Fibroblast of upper back skin (primary cell): Measurements from ENCODE around the gene CLPTM1.
"Not testable (repeated sequence)": the region's sequence is repeated elsewhere in the genome, so short reads cannot be mapped to it uniquely, and the experiment has no call there.

ENCODE experiments used
- DNase-seq: peaks from one replicate; pipeline ENCODE4 v3.0.0-alpha.2; 2013

CLPTM1 gene

DNA sequence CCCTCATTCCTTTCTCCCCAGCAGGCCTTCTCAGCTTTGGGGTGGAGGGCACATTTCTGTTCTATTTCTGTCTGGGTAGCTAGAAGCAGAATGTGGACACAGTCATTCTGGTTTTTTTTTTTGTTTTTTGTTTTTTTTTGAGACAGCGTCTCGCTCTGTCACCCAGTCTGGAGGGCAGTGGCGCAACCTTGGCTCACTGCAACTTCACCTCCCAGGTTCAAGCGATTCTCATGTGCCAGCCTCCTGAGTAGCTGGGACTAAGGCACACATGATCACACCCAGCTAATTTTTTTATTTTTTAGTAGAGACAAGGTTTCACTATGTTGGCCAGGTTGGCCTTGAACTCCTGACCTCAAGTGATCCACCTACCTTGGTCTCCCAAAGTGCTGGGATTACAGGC, 20.3 kb downstream of the CLPTM1 start:
- DNase-seq: no peak

DNA sequence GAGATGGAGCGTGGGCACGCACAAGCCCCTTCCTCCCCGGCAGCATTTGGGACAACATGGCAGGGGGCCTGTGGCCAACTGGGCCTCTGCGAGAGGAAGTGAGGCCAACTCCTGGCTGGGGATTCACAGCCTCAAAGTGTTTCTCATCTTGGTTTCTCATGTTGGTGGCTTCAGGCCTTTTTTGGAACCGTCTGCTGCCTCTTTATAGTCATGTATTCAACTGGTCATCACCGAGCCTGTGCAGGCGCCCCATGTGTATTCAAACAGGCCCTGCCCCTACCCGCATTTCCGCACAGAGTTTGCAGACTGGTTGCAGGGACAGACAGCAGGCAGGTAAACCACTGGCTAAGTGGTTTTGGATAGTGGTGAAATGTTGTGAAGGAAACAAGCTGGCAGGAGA, 28.8 kb downstream of the CLPTM1 start:
- DNase-seq: no peak

DNA sequence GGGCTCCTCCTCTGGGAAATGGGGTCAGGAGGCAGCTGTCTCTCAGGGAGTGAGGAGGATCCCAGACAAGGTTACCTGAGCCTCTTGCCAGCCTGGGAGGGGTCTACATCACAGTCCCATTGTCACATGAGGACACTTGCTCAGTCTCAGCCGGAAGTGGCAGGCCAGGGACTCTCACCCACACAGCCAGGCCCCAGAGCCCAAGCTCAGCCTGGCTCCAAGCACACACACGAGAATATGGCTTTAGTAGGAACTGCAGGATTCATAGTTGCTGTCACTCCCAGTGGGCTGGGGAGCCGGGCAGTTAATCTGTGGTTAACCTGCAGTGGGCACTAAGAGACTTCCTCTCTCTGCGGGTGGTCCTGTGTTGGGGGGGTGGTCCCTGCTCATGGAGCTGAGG, 30.3 kb downstream of the CLPTM1 start:
- no peak for DNase-seq

DNA sequence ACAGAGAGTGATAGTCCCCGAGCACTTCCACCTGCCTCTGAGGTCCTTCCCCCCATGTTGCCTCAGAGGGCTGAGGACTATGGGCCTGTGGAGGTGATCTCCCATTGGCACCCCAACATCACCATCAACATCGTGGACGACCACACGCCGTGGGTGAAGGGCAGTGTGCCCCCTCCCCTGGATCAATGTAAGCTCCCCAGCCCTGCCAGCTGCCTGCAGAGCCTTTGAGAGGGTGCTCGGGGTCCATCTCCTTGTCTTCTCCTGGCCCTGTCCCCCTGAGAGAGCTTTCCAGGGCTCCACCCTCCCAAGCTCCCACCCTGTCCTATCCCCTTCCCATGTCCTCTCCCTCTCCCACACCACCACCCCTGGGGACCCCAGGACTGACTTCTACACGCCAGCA, 31.2 kb downstream of the CLPTM1 start:
- DNase-seq: no peak

DNA sequence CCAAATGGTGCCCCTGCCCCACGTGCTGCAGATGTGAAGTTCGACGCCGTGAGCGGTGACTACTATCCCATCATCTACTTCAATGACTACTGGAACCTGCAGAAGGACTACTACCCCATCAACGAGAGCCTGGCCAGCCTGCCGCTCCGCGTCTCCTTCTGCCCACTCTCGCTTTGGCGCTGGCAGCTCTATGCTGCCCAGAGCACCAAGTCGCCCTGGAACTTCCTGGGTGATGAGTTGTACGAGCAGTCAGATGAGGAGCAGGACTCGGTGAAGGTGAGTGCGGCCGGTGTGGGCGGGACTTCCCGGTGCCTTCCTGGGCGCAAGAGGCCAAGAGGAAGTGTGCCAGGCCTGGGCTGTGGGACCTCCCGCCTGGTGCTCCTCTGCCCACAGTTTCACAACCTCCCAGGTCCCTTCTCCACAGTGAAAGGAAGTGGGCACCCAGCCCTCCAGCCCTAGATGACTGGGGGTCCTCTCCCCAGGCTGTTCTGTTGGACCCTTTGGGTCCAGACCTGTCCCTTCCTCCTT, 32.0 kb downstream of the CLPTM1 start:
- DNase-seq: no peak

DNA sequence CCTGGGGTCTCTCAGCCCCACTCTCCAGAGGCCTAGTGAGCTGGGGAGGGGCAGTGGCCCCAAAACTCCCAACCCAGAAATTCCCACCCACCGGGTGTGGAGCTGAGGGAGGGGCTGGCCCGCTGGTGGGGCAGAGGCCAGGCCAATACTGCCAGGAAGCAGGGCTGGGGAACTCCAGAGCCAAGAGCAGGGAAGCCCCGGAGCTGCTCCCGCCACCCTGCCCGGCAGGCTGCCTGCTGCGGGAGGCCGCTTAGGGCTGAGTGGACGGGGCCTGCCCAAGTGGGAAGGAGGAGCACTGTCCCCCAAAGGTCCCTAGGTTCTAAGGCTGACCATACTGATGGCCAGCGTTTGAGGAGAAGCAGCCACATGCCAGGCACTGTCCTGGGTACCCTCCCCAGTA, 33.1 kb downstream of the CLPTM1 start:
- DNase-seq: no peak

DNA sequence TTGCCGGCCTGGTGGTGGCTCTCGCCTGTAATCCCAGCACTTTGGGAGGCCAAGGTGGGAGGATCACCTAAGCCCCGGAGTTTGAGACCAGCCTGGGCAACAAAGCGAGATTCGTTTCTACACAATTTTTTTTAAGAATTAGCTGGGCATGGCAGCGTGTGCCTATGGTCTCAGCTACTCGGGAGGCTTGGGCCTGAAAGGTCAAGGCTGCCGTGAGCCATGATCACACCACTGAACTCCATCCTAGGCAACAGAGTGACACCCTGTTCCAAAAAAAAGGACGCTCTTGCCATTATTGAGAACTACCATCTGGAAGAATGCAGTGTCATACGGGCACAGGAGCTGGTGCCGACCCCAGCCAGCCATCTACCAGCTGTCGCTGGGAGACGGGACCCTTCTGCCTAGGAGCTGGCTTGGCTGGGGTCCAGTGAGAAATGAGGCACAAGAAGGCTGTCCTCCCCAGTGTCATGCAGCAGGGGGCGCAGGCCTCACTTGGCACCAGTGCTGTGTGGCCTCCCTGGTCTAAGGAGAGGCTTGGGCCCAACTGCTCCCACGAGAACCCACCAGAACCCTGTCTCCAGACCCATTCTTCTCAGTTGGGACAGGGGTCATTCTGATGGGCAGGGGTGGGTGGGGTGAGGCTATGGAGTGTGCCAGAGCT, 33.8 kb downstream of the CLPTM1 start:
- DNase-seq: peak; percentile 51

DNA sequence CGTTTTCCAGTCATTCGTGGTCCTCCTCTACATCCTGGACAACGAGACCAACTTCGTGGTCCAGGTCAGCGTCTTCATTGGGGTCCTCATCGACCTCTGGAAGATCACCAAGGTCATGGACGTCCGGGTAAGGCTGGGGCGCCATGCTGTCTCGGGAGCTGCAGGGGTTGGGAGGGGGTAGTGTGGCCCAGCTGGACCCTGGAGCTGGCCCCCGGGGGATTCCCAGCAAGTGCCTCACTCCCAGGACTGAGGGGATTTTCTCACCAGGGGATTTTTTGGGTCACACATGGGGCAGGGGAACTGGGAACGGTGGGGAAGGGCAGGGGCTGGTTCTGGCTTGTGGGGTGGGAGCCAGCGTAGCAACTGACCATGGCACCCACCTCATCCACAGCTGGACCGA, 35.3 kb downstream of the CLPTM1 start:
- DNase-seq: no peak

DNA sequence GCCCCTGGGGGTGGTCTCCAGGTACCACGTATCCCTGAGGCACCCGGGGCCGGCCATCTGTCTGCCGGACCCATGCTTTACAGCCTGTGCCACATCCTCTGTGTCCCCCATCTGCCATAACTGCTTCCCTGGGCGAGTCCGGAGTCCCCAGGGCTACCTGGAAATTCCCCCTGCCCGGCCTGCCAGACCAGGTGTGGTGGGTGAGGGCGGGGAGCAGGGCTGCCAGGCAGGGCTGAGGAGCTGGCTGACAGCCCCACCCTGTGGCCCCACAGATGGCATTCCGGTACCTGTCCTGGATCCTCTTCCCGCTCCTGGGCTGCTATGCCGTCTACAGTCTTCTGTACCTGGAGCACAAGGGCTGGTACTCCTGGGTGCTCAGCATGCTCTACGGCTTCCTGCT, 35.8 kb downstream of the CLPTM1 start:
- DNase-seq: no peak

DNA sequence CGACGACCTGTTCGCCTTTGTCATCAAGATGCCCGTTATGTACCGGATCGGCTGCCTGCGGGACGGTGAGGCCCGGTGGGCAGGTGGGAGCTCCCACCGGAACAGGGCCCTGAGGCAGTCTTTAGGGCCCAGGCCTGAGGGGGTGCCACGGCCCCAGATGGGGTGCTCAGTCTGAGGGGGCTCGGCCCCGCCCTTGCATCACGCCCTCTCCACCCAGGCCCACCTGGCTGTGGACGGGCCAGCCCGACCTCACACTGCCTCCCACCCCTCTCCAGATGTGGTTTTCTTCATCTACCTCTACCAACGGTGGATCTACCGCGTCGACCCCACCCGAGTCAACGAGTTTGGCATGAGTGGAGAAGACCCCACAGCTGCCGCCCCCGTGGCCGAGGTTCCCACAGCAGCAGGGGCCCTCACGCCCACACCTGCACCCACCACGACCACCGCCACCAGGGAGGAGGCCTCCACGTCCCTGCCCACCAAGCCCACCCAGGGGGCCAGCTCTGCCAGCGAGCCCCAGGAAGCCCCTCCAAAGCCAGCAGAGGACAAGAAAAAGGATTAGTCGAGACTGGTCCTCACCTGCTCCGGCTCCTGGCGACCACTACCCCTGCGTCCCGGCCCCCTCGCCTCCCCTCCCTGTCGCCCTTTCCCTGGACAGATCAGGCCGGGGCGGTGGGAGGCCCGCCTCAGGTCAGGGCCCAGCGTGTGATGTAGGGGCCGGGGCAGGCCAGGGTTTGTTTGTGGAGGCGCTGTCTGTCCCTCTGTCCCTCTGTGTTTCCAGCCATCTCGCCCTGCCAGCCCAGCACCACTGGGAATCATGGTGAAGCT, 37.4 kb downstream of the CLPTM1 start:
- DNase-seq: no peak

DNA sequence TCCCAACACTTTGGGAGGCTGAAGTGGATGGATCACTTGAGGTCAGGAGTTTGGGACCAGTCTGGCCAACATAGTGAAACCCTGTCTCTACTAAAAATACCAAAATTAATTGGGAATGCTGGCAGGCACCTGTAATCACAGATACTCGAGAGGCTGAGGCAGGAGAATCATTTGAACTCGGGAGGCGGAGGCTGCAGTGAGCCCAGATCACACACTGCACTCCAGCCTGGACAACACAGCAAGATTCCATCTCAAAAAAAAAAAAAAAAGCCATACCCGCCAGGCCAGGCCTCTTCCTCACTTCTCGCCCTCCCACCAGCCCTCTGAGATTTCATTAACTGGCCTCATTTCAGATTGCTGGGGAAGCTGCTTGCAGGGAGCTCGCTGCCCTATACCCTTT, 38.3 kb downstream of the CLPTM1 start:
- DNase-seq: no peak

DNA sequence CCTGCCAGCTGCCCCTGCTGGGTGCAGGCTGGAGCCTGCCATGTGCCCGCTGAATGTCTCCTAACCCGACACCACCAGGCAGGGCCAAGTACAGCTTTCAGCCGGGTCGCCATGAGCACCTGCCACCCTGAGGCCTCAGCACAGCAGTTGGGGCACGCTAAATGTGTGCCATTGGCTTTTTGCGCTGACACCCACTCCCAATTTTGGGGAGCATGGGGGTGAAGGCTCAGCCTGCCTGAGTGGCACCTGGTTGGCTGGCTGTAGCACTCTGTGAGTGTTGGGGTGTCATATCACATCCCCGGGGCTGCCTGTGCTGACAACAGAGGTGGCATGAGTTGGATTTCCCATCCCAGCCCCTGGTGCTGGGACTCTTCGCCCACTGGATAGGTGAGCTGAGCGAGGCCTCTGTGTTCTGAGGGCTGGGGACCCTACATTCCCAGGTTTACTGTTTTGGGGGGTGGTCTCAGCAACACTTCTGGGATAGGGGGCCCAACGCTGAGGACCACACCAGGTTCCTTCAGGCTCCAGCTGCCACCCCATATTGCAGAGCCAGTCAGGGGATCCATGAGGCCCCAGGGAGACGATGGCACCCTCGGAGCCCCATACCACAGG, 38.9 kb downstream of the CLPTM1 start:
- DNase-seq: no peak

DNA sequence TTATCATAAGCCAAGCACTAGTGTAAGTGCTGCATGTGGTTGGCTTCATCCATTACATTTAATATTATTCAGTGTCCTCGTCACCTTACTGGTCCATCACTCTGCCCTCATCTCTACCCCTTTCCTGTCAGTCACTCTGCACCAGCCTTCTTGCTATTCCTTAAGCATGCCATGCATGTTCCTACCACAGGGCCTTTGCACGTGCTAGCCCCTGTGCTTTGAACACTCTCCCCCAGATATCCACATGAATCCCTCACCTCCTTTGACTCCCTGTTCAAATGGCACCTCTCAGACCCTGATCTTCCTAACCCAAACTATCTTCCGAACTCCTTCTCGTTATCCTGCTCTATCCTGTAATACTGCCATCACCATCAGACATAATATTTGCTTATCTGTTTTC, 42.8 kb downstream of the CLPTM1 start:
- DNase-seq: no peak

DNA sequence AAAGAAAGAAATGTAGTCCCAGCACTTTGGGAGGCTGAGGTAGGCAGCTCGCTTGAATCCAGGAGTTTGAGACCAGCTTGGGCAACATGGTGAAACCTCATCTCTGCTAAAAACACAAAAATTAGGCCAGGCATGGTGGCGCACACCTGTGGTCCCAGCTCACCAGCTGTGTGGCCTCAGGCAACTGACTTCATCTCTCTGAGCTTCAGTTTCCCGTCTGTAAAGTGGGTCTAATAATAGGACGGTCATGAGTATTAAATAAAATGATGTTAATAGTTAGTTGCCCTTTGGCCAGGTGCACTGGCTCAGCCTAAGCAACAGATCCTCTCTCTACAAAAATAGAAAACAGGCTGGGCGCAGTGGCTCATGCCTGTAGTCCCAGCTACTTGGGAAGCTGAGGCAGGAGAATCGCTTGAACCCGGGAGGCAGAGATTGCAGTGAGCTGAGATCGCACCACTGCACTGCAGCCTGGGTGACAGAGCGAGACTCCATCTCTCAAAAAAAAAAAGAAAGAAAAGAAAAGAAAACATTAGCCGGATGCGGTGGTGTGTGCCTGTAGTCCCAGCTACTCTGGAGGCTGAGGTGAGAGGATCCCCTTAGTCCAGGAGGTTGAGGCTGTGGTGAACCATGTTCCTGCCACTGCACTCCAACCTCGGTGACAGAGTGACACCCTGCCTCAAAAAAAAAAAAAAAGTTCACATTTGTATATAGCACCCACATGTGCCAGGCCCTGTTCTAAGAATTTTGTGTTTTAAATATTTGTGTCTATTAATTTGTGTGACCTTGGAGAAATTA, 44.1 kb downstream of the CLPTM1 start:
- DNase-seq: not testable (repeated sequence)

DNA sequence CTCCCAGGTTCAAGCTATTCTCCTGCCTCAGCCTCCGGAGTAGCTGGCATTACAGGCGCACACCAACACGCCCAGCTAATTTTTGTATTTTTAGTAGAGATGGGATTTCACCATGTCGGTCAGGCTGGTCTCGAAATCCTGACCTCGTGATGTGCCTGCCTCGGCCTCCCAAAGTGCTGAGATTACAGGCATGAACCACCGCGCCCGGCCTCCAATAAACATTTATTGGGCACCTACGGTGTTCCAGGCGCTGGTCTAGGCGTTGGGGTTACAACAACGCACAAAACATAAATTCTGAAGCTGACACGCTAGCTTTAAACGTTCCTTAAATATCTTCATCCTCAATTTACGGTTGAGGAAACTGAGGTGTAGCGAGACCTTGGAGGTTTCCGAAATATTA, 45.5 kb downstream of the CLPTM1 start:
- not testable (repeated sequence) for DNase-seq

DNA sequence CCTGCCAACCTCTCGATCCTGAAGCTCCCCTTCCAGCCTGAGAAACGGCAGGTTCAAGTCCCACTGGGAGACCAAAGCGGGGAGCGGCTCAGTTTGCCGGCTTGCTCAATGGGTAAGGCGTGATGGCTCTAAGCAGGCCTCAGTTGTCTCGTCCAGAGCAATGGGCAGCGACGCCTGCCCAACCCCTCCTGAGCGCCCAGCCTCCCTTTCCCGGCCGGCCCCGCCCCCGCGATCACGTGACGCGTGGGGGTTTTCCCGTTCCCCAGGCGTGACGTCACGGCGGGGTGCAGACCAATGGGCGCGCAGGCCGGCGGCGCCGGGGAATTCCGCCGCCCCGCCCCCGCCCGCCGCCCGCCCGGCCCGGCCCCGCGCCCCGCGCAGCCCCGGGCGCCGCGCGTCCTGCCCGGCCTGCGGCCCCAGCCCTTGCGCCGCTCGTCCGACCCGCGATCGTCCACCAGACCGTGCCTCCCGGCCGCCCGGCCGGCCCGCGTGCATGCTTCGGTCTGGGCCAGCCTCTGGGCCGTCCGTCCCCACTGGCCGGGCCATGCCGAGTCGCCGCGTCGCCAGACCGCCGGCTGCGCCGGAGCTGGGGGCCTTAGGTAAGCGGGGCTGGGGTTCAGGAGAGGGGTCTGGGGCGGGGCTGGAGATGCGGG, 46.0 kb downstream of the CLPTM1 start, which contains the start of gene RELB:
RELB (plus strand) TSS at position 378 of the 653 bp plus-strand sequence; CDS start at position 494, 116 bp downstream.
- DNase-seq: peak; percentile 90

DNA sequence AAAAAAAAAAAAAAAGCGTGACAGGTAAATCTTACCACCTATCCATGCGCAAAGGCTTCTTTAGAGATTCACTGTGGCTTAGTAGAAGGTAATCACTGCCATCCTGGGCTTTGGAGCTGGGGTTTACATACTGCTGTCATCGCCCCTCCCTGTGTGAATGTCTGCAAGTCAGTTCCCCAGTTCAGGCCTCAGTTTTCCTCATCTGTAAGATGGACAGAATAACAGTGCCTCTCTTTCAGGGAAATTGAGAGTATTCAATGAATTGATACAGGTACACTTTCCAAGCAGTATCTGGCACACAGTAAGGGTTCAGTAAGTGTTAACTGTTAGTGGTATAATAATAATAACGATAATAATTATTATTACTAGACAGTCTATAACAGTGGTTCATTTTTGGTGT, 48.3 kb downstream of the CLPTM1 start:
- DNase-seq: no peak

DNA sequence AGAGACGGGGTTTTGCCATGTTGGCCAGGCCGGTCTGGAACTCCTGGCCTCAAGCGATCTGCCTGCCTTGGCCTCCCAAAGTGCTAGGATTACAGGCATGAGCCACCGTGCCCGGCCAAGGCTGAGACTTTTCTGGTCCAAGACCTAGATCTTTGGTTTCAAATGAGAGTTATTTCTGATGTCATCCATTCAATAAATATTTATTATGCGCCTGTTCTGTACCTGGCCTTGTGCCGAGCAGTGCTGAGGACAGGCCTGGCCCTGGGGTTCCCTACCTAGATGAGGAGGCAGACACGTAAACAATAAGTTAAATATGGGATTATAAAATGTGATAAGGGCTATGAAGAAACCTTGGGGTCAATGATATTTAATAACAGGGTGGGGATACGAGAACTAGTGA, 50.6 kb downstream of the CLPTM1 start:
- no peak for DNase-seq

DNA sequence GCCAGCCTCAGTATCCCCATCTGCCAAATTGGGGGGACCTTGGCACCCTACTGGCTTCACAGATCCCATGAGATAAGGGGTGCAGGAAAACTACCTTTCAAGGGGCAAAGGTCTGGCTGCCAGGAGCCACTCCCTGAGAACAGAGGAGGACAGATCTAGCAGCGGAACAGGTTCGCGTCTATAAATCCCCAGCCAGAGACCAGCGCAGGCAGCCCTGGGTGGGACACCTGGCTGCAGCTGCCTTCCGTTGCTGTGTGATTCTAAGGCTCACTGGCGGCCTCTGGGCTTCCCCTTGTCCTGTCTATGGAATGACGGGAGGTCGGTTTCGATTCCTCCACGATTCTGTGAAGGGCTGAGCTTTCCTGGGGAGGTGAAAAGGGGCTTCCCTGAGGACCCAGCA, 53.4 kb downstream of the CLPTM1 start:
- DNase-seq: no peak

DNA sequence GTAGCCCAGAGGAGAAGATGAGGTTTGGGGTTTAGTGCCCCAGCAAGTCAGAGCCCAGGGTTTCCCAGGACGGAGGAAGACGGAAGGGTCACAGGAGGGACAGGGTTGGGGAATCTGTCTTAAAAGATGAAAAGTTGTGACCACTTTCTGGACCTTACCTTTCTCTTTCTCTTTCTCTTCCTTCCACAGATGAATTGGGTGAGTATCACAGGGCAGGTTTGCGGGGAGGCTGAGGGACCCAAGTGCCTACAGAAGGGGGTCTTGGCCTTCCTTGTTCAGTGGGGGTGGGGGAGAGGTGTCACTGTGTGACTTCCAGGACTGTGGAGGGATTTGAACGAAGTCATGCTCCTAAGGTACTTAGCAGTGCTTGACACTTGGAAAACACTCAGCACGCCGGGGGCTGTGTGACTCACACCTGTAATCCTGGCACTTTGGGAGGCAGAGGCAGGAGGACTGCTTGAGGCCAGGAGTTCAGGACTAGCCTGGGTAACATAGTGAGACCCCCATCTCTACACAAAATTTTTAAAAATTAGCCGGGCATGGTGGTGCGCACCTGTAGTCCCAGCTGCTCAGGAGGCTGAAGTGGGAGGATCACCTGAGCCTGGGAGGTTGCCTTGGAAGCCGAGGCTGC, 54.6 kb downstream of the CLPTM1 start:
- no peak for DNase-seq

DNA sequence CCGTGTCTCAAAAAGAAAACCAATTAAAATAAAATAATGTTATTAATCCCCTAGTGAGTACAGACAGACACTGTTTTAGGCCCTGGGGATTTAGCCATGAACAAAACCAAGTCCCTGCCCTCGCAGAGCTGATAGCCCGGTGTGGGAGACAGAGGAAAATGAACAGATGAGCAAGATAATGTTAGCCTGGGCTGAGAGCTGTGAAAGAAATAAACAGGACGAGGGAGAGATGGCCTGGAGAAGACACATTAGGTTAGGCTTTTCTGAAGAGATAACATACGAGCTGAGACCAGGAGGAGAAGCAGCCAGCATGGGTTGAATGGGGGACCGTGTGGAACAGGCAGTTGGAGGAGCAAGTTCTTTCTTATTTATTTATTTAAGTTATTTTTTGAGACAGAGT, 55.1 kb downstream of the CLPTM1 start:
- DNase-seq: no peak

DNA sequence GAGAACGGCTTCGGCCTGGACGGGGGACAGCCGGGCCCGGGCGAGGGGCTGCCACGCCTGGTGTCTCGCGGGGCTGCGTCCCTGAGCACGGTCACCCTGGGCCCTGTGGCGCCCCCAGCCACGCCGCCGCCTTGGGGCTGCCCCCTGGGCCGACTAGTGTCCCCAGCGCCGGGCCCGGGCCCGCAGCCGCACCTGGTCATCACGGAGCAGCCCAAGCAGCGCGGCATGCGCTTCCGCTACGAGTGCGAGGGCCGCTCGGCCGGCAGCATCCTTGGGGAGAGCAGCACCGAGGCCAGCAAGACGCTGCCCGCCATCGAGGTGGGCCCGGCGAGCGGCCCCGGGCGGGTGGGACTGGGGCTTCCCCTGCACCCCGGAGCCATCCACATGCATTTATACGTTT, 56.8 kb downstream of the CLPTM1 start:
- DNase-seq: no peak
